Caco-2 (cell line): ENCODE data around the gene CHRM2. TPM values are rescaled to one million over a fixed set of nuclear protein-coding genes. Genes with fewer than 3 reads are reported as not detected.

Source experiments
- BruUV-seq: library from RNA; stranded (reverse); fragments of 400-500 nt; replicated peaks from 2 replicates; lab custom pipeline; 2021; lab: Mats Ljungman, UMichigan
- CTCF ChIA-PET: fragments of 300-600 bp; sonication (Branson Sonifier 250); formaldehyde crosslinking; loops from one replicate; lab custom pipeline; 2022; ENCODE audit warnings: antibody characterized with exemption; lab: Charles Lee
- POLR2A ChIA-PET: fragments of 300-600 bp; sonication (Branson Sonifier 250); formaldehyde crosslinking; loops from one replicate; lab custom pipeline; 2022; ENCODE audit warnings: antibody characterized with exemption; lab: Charles Lee
- DNase-seq, 2 experiments: peaks; one replicate each; pipeline versions ENCODE4 v3.0.0 to v3.0.0-alpha.2; 2020 to 2022
- H3K27me3 ChIP-seq: replicated peaks from 2 replicates; pipeline ENCODE4 v1.6.0; 2011; ENCODE audit warnings: low read length; ENCODE audit not compliant: control insufficient read depth, insufficient read depth
- H3K36me3 ChIP-seq: 2 replicates; pipeline ENCODE4 v1.5.1; 2011; ENCODE audit warnings: low read length; ENCODE audit not compliant: control insufficient read depth, insufficient read depth
- H3K4me1 ChIP-seq: fragments of 250-450 bp; sonication (Bioruptor Pico); 2 replicates; pipeline ENCODE4 v1.5.1; 2020; ENCODE audit warnings: mild to moderate bottlenecking
- H3K4me3 ChIP-seq: 2 replicates; pipeline ENCODE4 v1.5.1; 2011; ENCODE audit warnings: low read depth, mild to moderate bottlenecking, control low read depth, low read length
- H3K9me3 ChIP-seq: fragments of 250-450 bp; sonication (Bioruptor Pico); 2 replicates; pipeline ENCODE4 v1.5.1; 2020; ENCODE audit warnings: mild to moderate bottlenecking, moderate library complexity
- H3K27ac Mint-ChIP-seq: one replicate; pipeline ENCODE4 v1.8.0; 2022; ENCODE audit warnings: mixed read lengths; ENCODE audit not compliant: unreplicated experiment
- H3K27me3 Mint-ChIP-seq: one replicate; pipeline ENCODE4 v1.8.0; 2022; ENCODE audit warnings: mixed read lengths; ENCODE audit not compliant: insufficient read depth, unreplicated experiment
- H3K36me3 Mint-ChIP-seq: one replicate; pipeline ENCODE4 v1.8.0; 2022; ENCODE audit warnings: mild to moderate bottlenecking, mixed read lengths; ENCODE audit not compliant: insufficient read depth, unreplicated experiment
- H3K4me1 Mint-ChIP-seq: one replicate; pipeline ENCODE4 v1.8.0; 2022; ENCODE audit warnings: low read depth, mixed read lengths; ENCODE audit not compliant: unreplicated experiment
- H3K4me3 Mint-ChIP-seq: one replicate; pipeline ENCODE4 v1.8.0; 2022; ENCODE audit warnings: mild to moderate bottlenecking, moderate library complexity, mixed read lengths; ENCODE audit not compliant: unreplicated experiment
- H3K9me3 Mint-ChIP-seq: one replicate; pipeline ENCODE4 v1.8.0; 2022; ENCODE audit warnings: mixed read lengths; ENCODE audit not compliant: unreplicated experiment
- CTCF ChIP-seq, 2 experiments: fragments of 200-600 bp in 1 of 2; IDR thresholded peaks; 1 replicate in 1 of 2; 2 replicates in 1 of 2; pipeline versions ENCODE4 v1.5.1 to v1.8.0; 2011 to 2022; ENCODE audit warnings: antibody characterized with exemption in 1 of 2, control low read depth in 1 of 2, inconsistent platforms in 1 of 2, low read depth in 1 of 2, low read length in 1 of 2, mild to moderate bottlenecking in 1 of 2, moderate library complexity in 1 of 2; ENCODE audit not compliant: insufficient read depth in 1 of 2, severe bottlenecking in 1 of 2, unreplicated experiment in 1 of 2
- intact Hi-C: fragments of 100-400 bp; cut with micrococcal nuclease; formaldehyde crosslinking; loops from one replicate; pipeline ENCODE4 v1.10.0; 2022; ENCODE audit not compliant: unreplicated experiment
- total RNA-seq: library from RNA; stranded (reverse); gene quantifications from 2 replicates; pipeline ENCODE4 v1.2.3, GENCODE V29; 2022

The CHRM2 gene
- total RNA-seq, 1 experiment from 2014 or later, result not detected

DNA sequence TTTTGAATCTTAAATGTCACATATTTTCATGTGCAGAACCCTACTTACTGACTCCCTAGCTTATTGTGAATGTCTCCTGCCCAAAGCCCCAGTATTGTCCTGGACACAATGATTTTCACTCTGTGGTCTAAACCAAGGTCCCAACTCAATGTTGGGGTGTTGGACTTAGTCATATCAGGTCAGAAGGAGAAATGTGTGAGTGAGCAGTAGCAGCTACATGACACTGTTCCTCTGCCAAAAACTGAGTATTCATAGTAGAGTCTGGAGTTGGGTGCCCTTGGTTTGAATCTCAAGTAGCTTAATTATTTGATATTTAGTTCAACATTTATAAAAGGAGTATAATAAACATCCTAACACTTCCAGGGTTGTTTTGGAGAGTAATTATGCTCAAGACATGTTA lies 141.0 kb downstream of the CHRM2 start:
- Mint-ChIP-seq H3K27me3 (no peaks in the 10 kb centered on the region), H3K27ac (no peak overlapping the region), H3K9me3 (no peaks in the 10 kb centered on the region), H3K4me1 (no peaks in the 10 kb centered on the region), H3K4me3 (no peak overlapping the region), H3K36me3 (no peaks in the 10 kb centered on the region)
- no peak for TF ChIP-seq CTCF (IDR thresholded peaks at IDR 0.05; ENCODE audit: insufficient read depth in 1 of 2, low read depth in 1 of 2, low read length in 1 of 2, severe bottlenecking in 1 of 2, unreplicated experiment in 1 of 2)
- BruUV-seq, result no TSS peak
- DNase-seq, result no peak
- Histone ChIP-seq H3K36me3 (no peaks in the 10 kb centered on the region), H3K9me3 (no peaks in the 10 kb centered on the region), H3K4me3 (no peak overlapping the region), H3K4me1 (no peaks in the 10 kb centered on the region), H3K27me3 (no peaks in the 10 kb centered on the region)
- POLR2A ChIA-PET, result no interaction called here
- CTCF ChIA-PET, result no interaction called here
- intact Hi-C loops, result no loop called here

- H3K27me3 Mint-ChIP-seq, result no peaks in the 10 kb centered on the region
- H3K27ac Mint-ChIP-seq, result no peak overlapping the region
- Histone ChIP-seq H3K36me3 (no peaks in the 10 kb centered on the region), H3K27me3 (no peaks in the 10 kb centered on the region), H3K4me1 (no peaks in the 10 kb centered on the region), H3K9me3 (no peaks in the 10 kb centered on the region), H3K4me3 (no peak overlapping the region)
- no peak for DNase-seq
- BruUV-seq, result no TSS peak
- no peaks in the 10 kb centered on the region for H3K36me3 Mint-ChIP-seq
- no peaks in the 10 kb centered on the region for H3K4me1 Mint-ChIP-seq
- CTCF ChIA-PET, result no interaction called here
- TF ChIP-seq CTCF (IDR thresholded peaks at IDR 0.05; ENCODE audit: insufficient read depth in 1 of 2, low read depth in 1 of 2, low read length in 1 of 2, severe bottlenecking in 1 of 2, unreplicated experiment in 1 of 2), result no peak
- no peaks in the 10 kb centered on the region for H3K9me3 Mint-ChIP-seq
- no peak overlapping the region for H3K4me3 Mint-ChIP-seq
- POLR2A ChIA-PET, result no interaction called here
- intact Hi-C loops, result no loop called here
These were observed 146.6 kb downstream of the CHRM2 start for GRCh38 chr7:137015015-137015414.

DNA sequence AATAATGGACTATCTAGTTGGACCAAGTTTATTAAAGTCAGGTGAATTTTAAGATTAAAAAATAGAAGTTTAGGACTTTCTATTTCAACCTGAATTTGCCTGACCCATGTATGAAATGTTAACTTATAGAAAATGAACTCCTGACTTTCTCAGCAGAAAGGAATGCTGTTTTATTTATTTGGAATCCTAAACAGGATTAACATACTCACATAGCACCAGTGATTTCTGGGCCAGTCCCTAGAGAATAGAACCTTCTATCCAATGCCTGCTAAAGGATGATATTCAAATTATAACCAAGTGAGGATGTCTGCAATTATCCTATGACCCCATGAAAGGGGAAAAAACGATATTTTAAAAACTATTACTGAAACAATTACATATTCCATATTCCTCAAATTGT lies 148.8 kb downstream of the CHRM2 start:
- no peak for TF ChIP-seq CTCF (IDR thresholded peaks at IDR 0.05; ENCODE audit: insufficient read depth in 1 of 2, low read depth in 1 of 2, low read length in 1 of 2, severe bottlenecking in 1 of 2, unreplicated experiment in 1 of 2)
- CTCF ChIA-PET, result no interaction called here
- H3K27ac Mint-ChIP-seq, result no peak overlapping the region

More for the DNA sequence above, 148.8 kb downstream of the CHRM2 start:
- Histone ChIP-seq H3K27me3 (no peaks in the 10 kb centered on the region), H3K4me1 (no peaks in the 10 kb centered on the region), H3K36me3 (no peaks in the 10 kb centered on the region), H3K9me3 (no peaks in the 10 kb centered on the region), H3K4me3 (no peak overlapping the region)
- Mint-ChIP-seq H3K4me3 (no peak overlapping the region), H3K27me3 (no peaks in the 10 kb centered on the region), H3K9me3 (no peaks in the 10 kb centered on the region), H3K4me1 (no peaks in the 10 kb centered on the region), H3K36me3 (no peaks in the 10 kb centered on the region)
- DNase-seq, result no peak
- POLR2A ChIA-PET, result no interaction called here
- no TSS peak for BruUV-seq
- intact Hi-C loops, result no loop called here
